Gastrocnemius medialis (tissue), 4 donors: ENCODE results near the gene C10orf53.

Experiments used
- CTCF ChIP-seq, 5 experiments: fragments of 450-650 bp in 3 of 5; fragments of 200-600 bp in 2 of 5; sonication (generic) in 2 of 5; IDR thresholded peaks in 4 of 5; conservative IDR thresholded peaks in 1 of 5; 1 replicate in 4 of 5; 2 replicates in 1 of 5; pipeline ENCODE4 v1.5.1; 2016 to 2019; ENCODE audit warnings: antibody characterized with exemption in 5 of 5, mild to moderate bottlenecking in 3 of 5, moderate library complexity in 3 of 5
- POLR2A ChIP-seq, 2 donors: fragments of 450-650 bp; IDR thresholded peaks; one replicate each; pipeline ENCODE4 v1.6.1; 2017; ENCODE audit warnings: antibody characterized with exemption in 2 of 2, mild to moderate bottlenecking in 2 of 2, moderate library complexity in 2 of 2

DNA sequence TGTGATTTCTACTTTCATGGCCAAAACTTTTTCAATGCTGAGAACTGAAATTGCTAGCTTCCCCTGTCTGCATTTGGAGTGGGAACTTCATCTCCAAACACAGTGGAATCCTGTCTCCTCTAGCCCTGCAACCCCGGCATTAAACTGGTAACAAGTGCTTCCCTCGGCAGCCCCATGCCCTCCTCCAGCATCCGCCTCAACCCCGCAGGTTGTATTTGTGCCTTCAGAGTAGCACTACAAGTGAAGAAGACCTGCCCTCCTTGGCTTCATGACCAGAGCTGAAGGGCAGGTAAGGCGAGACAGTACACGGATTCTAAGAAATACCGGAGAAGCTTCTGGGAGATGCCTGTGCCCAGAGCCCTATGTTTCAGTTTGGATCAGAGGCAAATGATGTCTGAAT is 16.9 kb downstream of the C10orf53 start:
- TF ChIP-seq CTCF (IDR thresholded peaks at IDR 0.05 in 4 of 5, conservative IDR thresholded peaks at IDR 0.05 in 1 of 5) (no peak), POLR2A (IDR thresholded peaks at IDR 0.05) (no peak)
